Measurements from ENCODE around the gene MCM3AP.

MCM3AP gene

GRCh38 chr21:46208761-46209721 lies 76.4 kb downstream of the MCM3AP start:
- H3K4me3 ChIP-seq (ENCODE audit: low read length) = no peak overlapping the region

GRCh38 chr21:46207920-46208591 lies 77.4 kb downstream of the MCM3AP start:
- DNase-seq (ENCODE audit: low read depth) = no peak
- no peak overlapping the region for H3K4me3 ChIP-seq (ENCODE audit: low read length)
- no peak for TF ChIP-seq CTCF (IDR thresholded peaks at IDR 0.05; ENCODE audit: insufficient read depth, low read depth, low read length, missing control alignments)

More at GRCh38 chr21:46208761-46209721, 76.4 kb downstream of the MCM3AP start:
- no peak for TF ChIP-seq CTCF (IDR thresholded peaks at IDR 0.05; ENCODE audit: insufficient read depth, low read depth, low read length, missing control alignments)
- no peak for DNase-seq (ENCODE audit: low read depth)

- TF ChIP-seq CTCF (IDR thresholded peaks at IDR 0.05; ENCODE audit: insufficient read depth, low read depth, low read length, missing control alignments) = no peak
- no peak overlapping the region for H3K4me3 ChIP-seq (ENCODE audit: low read length)
- DNase-seq (ENCODE audit: low read depth) = no peak
Measured at GRCh38 chr21:46207006-46207919, 78.1 kb downstream of the MCM3AP start.

- no peak for DNase-seq (ENCODE audit: low read depth)
- TF ChIP-seq CTCF (IDR thresholded peaks at IDR 0.05; ENCODE audit: insufficient read depth, low read depth, low read length, missing control alignments) = no peak
Measured at GRCh38 chr21:46206163-46207005, 79.0 kb downstream of the MCM3AP start.

GRCh38 chr21:46205766-46206162 lies 79.6 kb downstream of the MCM3AP start:
- no peak for DNase-seq (ENCODE audit: low read depth)
- TF ChIP-seq CTCF (IDR thresholded peaks at IDR 0.05; ENCODE audit: insufficient read depth, low read depth, low read length, missing control alignments) = no peak
- no peak overlapping the region for H3K4me3 ChIP-seq (ENCODE audit: low read length)

More at GRCh38 chr21:46206163-46207005, 79.0 kb downstream of the MCM3AP start:
- no peak overlapping the region for H3K4me3 ChIP-seq (ENCODE audit: low read length)

- H3K4me3 ChIP-seq (ENCODE audit: low read length) = no peak overlapping the region
- DNase-seq (ENCODE audit: low read depth) = no peak
- TF ChIP-seq CTCF (IDR thresholded peaks at IDR 0.05; ENCODE audit: insufficient read depth, low read depth, low read length, missing control alignments) = no peak
Measured at GRCh38 chr21:46205166-46205565, 80.2 kb downstream of the MCM3AP start.
